Measurements from ENCODE around the gene OBP2A.
"Not testable (repeated sequence)": the region's sequence is repeated elsewhere in the genome, so short reads cannot be mapped to it uniquely, and the experiment has no call there.

OBP2A gene

DNA sequence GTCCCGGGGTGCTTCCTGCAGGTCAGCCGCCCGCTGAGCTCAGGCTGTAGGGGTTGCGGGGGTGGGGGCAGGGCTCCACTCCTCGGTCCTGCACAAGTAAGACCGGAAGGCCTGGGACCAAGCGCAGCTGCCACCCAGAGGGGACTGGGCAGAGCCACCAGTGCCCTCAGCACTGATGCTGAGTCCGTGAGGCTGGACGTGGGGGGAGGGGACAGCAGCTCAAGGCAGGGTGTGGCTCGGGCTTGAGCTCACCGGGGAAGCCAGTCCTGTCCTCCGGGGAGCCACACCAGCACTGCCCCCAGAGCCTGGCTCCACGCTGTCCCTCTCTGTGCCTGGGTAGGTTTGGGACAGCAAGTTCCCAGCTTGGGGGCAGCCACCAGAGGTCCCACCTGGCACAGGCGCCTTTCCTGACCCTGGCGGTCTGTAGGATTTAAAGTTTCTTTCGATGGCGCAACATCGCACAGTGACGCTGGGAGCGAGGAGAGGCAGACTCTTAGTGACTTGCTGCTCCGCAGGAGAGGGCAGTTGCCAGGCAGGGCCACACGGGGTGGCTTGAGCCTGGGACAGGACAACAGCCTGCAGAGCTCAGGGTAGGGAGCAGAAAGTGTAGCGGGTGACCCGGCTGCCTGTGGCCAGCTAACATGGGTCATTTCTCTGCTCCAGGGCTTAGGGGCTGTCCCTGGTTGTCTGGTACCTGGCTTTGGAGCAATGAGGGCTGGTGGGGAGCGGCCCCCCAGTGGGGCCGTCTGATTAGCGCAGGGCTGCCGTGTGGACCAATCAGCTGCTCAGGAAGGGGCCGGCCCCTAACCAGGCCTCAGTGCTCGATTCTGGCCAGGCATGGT lies 19.0 kb upstream of the OBP2A start:
- ATAC-seq, result no peak
- no peak for DNase-seq

GRCh38 chr9:135528842-135529435 lies 17.0 kb upstream of the OBP2A start:
- DNase-seq, ATAC-seq: not testable (repeated sequence)

DNA sequence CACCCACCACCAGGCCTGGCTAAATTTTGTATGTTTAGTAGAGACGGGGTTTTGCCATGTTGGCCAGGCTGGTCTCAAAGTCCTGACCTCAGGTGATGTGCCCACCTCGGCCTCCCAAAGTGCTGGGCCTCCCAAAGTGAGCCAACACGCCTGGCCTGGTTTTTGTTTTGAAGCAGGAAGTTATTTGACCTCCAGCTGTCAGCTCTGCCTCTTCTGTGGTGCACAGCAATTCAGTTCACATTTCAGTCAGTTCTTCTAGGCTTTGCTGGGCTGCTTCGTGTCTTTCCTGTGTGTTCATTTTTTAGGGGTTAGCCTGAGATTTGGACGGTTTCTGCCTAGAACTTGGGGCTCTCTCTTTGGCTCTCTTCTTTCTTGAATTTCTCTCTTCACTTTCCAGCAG lies 15.8 kb upstream of the OBP2A start:
- DNase-seq, result no peak

DNA sequence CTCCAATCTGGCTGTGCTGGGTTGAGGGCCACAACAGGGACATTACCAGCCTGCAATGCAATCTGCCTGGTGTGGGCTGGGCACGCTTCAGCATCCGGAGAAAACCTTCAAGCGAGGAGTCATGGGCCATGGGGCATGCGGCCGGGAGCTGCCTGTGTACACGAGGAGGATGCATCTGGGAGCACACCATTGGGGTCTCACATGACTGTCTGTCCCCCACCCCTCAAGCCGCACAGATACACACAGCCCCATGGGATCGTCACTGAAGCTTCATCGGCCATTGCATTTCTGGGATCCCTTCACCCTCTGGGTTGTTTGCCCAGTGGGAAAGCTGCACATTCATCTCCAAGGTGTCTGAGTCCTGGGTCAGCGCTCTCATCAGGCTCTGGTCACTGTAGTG lies 14.8 kb upstream of the OBP2A start:
- no peak for DNase-seq

More for the DNA sequence above, 15.8 kb upstream of the OBP2A start:
- no peak for ATAC-seq

GRCh38 chr9:135533113-135533512 lies 12.8 kb upstream of the OBP2A start:
- ATAC-seq, result no peak
- no peak for DNase-seq

More for the DNA sequence above, 14.8 kb upstream of the OBP2A start:
- no peak for ATAC-seq

- DNase-seq, result no peak
- no peak for ATAC-seq
Observed at GRCh38 chr9:135533674-135534073, 12.3 kb upstream of the OBP2A start.

- ATAC-seq, DNase-seq: not testable (repeated sequence)
Observed at GRCh38 chr9:135534192-135534711, 11.7 kb upstream of the OBP2A start.

- not testable (repeated sequence) for DNase-seq, ATAC-seq
Observed at GRCh38 chr9:135534826-135535225, 11.1 kb upstream of the OBP2A start.

GRCh38 chr9:135535631-135536030 lies 10.3 kb upstream of the OBP2A start:
- ATAC-seq, result not testable (repeated sequence)

DNA sequence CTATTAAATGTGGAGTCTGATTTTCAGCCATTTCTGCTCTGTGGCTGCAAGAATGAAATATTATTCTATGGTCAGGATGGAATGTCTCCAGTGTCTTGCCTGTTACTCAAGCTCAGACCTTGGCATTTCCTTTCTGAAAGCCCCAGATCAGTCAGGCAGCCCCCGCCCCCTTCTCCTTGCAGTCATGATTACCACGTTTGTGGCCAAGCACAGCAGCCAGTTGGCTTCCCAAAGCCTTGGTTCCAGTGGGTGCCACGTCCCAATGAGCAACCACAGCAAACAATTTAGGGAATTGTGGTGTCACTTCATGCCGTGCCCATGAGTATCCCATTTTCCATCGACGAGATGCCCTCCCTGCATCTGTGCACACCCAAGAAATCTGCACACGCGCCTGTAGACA lies 9.7 kb upstream of the OBP2A start:
- ATAC-seq, result no peak
- DNase-seq, result no peak

More at GRCh38 chr9:135535631-135536030, 10.3 kb upstream of the OBP2A start:
- not testable (repeated sequence) for DNase-seq

DNA sequence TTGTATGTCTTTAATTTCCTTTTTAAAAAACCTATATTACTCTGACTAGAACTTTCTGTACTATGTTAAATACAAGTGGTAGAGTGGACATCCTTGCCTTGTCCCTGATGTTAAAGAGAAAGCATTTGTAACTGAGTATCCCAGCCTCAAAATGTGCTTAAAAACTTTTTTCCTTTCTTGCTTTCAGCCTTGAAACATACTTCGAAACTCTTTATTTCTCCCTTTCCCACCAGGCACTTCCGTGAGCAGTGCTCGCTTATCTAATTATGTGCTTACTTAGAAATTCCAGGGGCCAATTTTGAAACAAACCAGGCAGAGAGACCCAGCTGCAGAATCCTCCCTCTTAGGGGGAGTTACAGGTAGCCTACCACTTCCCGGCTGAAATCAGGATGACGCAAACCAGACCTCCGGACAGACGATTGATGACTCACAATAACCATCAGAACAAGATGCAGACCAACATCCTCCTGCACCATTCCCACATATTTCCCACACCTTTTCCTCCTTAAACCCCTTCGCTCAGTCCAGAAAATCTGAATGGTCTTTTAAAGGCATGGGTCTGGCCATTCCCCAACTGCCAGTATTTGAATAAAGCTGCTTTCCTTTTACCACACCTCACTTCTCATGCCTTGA lies 2.5 kb upstream of the OBP2A start:
- not testable (repeated sequence) for ATAC-seq, DNase-seq

DNA sequence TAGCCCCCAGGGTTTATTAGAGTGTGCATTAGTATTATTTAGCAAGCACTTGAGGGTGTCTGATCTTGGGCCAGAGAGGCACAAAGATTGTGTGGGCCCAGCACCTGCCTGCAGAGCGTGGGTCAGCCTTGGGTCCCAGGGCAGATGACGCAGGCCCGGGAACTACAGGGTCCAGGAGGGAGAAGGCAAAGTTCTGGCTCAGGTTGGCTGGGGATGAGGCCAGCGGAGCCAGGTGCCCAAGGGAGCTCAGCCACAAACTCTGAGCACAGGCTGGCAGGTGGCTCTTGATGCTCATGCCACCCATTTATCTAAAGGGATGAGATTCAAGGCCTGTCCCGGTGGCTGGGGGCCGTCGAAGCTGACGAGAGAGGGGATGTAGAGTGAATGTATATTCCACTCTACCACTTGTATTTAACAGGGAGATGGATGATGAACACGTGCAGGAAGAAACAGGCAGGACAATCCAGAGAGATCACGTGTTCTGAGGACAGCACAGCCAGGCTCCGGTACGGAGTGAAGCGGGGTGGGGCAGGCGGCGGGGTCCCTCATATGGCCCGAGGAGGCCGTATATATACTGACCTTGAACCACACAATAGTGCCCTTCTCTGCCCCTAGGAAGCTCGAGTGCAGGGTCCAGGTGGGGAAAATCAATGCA lies 818 bp upstream of the OBP2A start:
- DNase-seq (no peak), ATAC-seq (no peak)

GRCh38 chr9:135546792-135547617 lies 1.1 kb downstream of the OBP2A start:
- not testable (repeated sequence) for DNase-seq, ATAC-seq

GRCh38 chr9:135547756-135548736 lies 2.1 kb downstream of the OBP2A start:
- no peak for ATAC-seq
- DNase-seq, result no peak

GRCh38 chr9:135549478-135550343 lies 3.8 kb downstream of the OBP2A start:
- not testable (repeated sequence) for ATAC-seq, DNase-seq

- DNase-seq (no peak), ATAC-seq (no peak)
Observed at GRCh38 chr9:135550344-135550918, 4.5 kb downstream of the OBP2A start.

DNA sequence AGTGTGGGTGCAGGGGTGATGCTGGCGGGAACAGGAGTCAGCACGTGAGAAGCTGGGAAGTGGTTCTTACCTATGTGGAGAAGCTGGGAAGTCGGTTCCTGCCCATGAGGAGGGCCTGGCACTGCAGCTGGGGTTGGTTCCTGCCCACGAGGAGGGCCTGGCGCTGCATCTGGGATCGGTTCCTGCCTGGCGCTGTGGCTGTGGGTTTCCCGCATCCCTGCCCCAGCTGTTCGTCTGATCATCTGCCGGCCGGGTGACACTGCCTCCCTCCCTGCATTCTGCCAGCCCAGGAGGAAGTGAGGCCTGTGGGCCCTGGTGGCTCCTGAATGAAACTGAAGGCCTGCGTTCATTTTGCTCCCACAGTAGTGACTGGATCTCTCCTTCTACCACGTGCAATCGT lies 5.1 kb downstream of the OBP2A start:
- no peak for ATAC-seq

GRCh38 chr9:135551456-135551855 lies 5.5 kb downstream of the OBP2A start:
- DNase-seq (no peak), ATAC-seq (no peak)

More for the DNA sequence above, 5.1 kb downstream of the OBP2A start:
- DNase-seq, result no peak

Data from stimulated activated naive CD8-positive, alpha-beta T cell treated with anti-CD3 and anti-CD28 coated beads, Interleukin-15, Interleukin-2, amounts not matched to agents 100 U/mL and 50 U/mL, for 24 hours (primary cell).